Endothelial cell of umbilical vein (primary cell): ENCODE results near the gene POR. TPM values are rescaled to one million over a fixed set of nuclear protein-coding genes. Genes with fewer than 3 reads are reported as not detected.
A peak's percentile ranks its signal among the peaks of the same experiment; 100 is the strongest.

Source experiments
- BruUV-seq: library from RNA; stranded (reverse); fragments of 400-500 nt; replicated peaks from 2 replicates; lab custom pipeline; 2021; lab: Mats Ljungman, UMichigan
- CTCF ChIA-PET: fragments of 300-600, 350-600 bp; sonication (Branson Sonifier 250); formaldehyde crosslinking; loops from one replicate; lab custom pipeline; 2021; ENCODE audit warnings: antibody characterized with exemption, inconsistent platforms; lab: Charles Lee
- POLR2A ChIA-PET: fragments of 300-600, 350-600 bp; sonication (Branson Sonifier 250); formaldehyde crosslinking; loops from one replicate; lab custom pipeline; 2021; ENCODE audit warnings: antibody characterized with exemption, inconsistent platforms; lab: Charles Lee
- DNase-seq: peaks from one replicate; pipeline ENCODE4 v3.0.0-alpha.2; 2011; ENCODE audit warnings: low read depth, low spot score
- FAIRE-seq: peaks from 2 replicates; lab custom pipeline; 2011; peaks lifted over from hg19 to GRCh38; lab: Jason Lieb, UNC
- H2AFZ ChIP-seq: 2 replicates; pipeline ENCODE4 v1.6.0; 2012; ENCODE audit warnings: low read depth, low read length, control low read depth, inconsistent platforms
- H3K27ac ChIP-seq: 2 replicates; pipeline ENCODE4 v1.5.1; 2011; ENCODE audit warnings: low read depth, mild to moderate bottlenecking, control low read depth, low read length, moderate library complexity; ENCODE audit not compliant: insufficient read depth
- H3K27me3 ChIP-seq, 2 experiments: 2 replicates each; pipeline versions ENCODE4 v1.6.0 to v1.6.1; 2011; ENCODE audit warnings: low read length in 2 of 2, mixed read lengths in 1 of 2; ENCODE audit not compliant: control insufficient read depth in 2 of 2, insufficient read depth in 2 of 2
- H3K36me3 ChIP-seq, 2 experiments: 2 replicates in 1 of 2; 3 replicates in 1 of 2; pipeline ENCODE4 v1.5.1; 2011; ENCODE audit warnings: low read length in 2 of 2, mild to moderate bottlenecking in 1 of 2, moderate library complexity in 1 of 2; ENCODE audit not compliant: control insufficient read depth in 2 of 2, insufficient read depth in 2 of 2; ENCODE audit errors: extremely low read depth in 1 of 2
- H3K4me1 ChIP-seq: 3 replicates; pipeline ENCODE4 v1.5.1; 2011; ENCODE audit warnings: mild to moderate bottlenecking, low read length; ENCODE audit not compliant: control insufficient read depth, insufficient read depth; ENCODE audit errors: extremely low read depth
- H3K4me2 ChIP-seq: 2 replicates; pipeline ENCODE4 v1.6.1; 2011; ENCODE audit warnings: low read length, control low read depth, mixed read lengths; ENCODE audit not compliant: insufficient read depth
- H3K4me3 ChIP-seq, 3 experiments: fragments of 200-600 bp in 1 of 3; sonication (generic), shearing (Covaris generic) in 1 of 3; replicated peaks in 1 of 3; 2 replicates each; pipeline ENCODE4 v1.5.1; 2011 to 2016; ENCODE audit warnings: control low read depth in 3 of 3, low read length in 3 of 3, mild to moderate bottlenecking in 2 of 3, inconsistent platforms in 1 of 3, low read depth in 1 of 3, moderate library complexity in 1 of 3; ENCODE audit not compliant: insufficient read depth in 1 of 3
- H3K79me2 ChIP-seq: 2 replicates; pipeline ENCODE4 v1.6.0; 2012; ENCODE audit warnings: low read length, inconsistent platforms; ENCODE audit not compliant: control insufficient read depth, insufficient read depth
- H3K9ac ChIP-seq: replicated peaks from 2 replicates; pipeline ENCODE3; 2011; ENCODE audit warnings: low read length, control low read depth; ENCODE audit not compliant: insufficient read depth; ENCODE audit errors: extremely low read depth
- H3K9me1 ChIP-seq: replicated peaks from 3 replicates; pipeline ENCODE4 v1.6.0; 2011; ENCODE audit warnings: mild to moderate bottlenecking, low read length; ENCODE audit not compliant: control insufficient read depth, insufficient read depth; ENCODE audit errors: extremely low read depth
- H3K9me3 ChIP-seq: replicated peaks from 2 replicates; pipeline ENCODE4 v1.5.1; 2012; ENCODE audit warnings: low read length, inconsistent platforms; ENCODE audit not compliant: control insufficient read depth, insufficient read depth
- H4K20me1 ChIP-seq: replicated peaks from 2 replicates; pipeline ENCODE3; 2011; ENCODE audit warnings: mild to moderate bottlenecking, low read length; ENCODE audit not compliant: control insufficient read depth, insufficient read depth; ENCODE audit errors: extremely low read depth
- CTCF ChIP-seq, 2 donors: IDR thresholded peaks; 1 replicate in 1 of 2; 2 replicates in 1 of 2; pipeline ENCODE4 v1.5.1; 2011; ENCODE audit warnings: low read length in 2 of 2, mild to moderate bottlenecking in 2 of 2, moderate library complexity in 2 of 2, control low read depth in 1 of 2, inconsistent platforms in 1 of 2, low read depth in 1 of 2; ENCODE audit not compliant: insufficient read depth in 1 of 2; ENCODE audit errors: extremely low read depth in 1 of 2
- EZH2 ChIP-seq: IDR thresholded peaks from 2 replicates; pipeline ENCODE4 v1.6.1; 2012; ENCODE audit warnings: borderline replicate concordance, low read depth, mild to moderate bottlenecking, moderate library complexity, low read length, inconsistent platforms; ENCODE audit not compliant: severe bottlenecking
- FOS ChIP-seq: IDR thresholded peaks from 2 replicates; pipeline ENCODE4 v1.6.1; 2011; ENCODE audit warnings: mild to moderate bottlenecking, low read length, moderate library complexity, borderline replicate concordance; ENCODE audit not compliant: insufficient read depth
- GATA2 ChIP-seq: IDR thresholded peaks from 2 replicates; pipeline ENCODE4 v1.7.0; 2011; ENCODE audit warnings: low read depth, mild to moderate bottlenecking, moderate library complexity, mixed read lengths, low read length; ENCODE audit not compliant: insufficient read length, insufficient read depth
- MAX ChIP-seq: IDR thresholded peaks from 2 replicates; pipeline ENCODE4 v1.6.1; 2011; ENCODE audit not compliant: insufficient read depth, insufficient read length
- MYC ChIP-seq: IDR thresholded peaks from one replicate; pipeline ENCODE4 v1.6.1; 2011; ENCODE audit warnings: mild to moderate bottlenecking, low read depth, low read length
- POLR2A ChIP-seq: IDR thresholded peaks from 2 replicates; pipeline ENCODE4 v1.6.1; 2012; ENCODE audit warnings: low read depth, mild to moderate bottlenecking, control low read depth, low read length
- POLR2AphosphoS5 ChIP-seq: IDR thresholded peaks from 2 replicates; pipeline ENCODE4 v1.6.1; 2012; ENCODE audit warnings: low read depth, mild to moderate bottlenecking, control low read depth, low read length, moderate library complexity; ENCODE audit not compliant: insufficient read depth
- dilution Hi-C: fragments of 300-500 bp; cut with MboI; formaldehyde crosslinking; loops from one replicate; pipeline ENCODE4 v1.15.0; 2019; ENCODE audit warnings: low sequenced_read_pairs; ENCODE audit not compliant: extremely low pct_ligation_motif_present
- intact Hi-C: fragments of 100-400 bp; cut with micrococcal nuclease; formaldehyde crosslinking; loops from one replicate; pipeline ENCODE4 v1.10.0; 2022
- polyA plus RNA-seq, 4 experiments: library from polyadenylated mRNA; depleted of rRNA in 3 of 4; stranded (reverse) in 3 of 4; unstranded in 1 of 4; fragments of >200 nt; gene quantifications; 2 replicates each; pipeline versions ENCODE4 v1.2.1 to v1.2.3, GENCODE V29; 2011 to 2012; ENCODE audit warnings: missing spikeins in 1 of 4
- total RNA-seq: library from RNA; stranded (reverse); gene quantifications from 2 replicates; pipeline ENCODE4 v1.2.3, GENCODE V29; 2021

Gene POR
- total and polyA plus RNA-seq, 2 donors (not counting 3 experiments of a cell fraction or from before 2014, with no cell fraction given), result 59.5 to 73.6 TPM

DNA sequence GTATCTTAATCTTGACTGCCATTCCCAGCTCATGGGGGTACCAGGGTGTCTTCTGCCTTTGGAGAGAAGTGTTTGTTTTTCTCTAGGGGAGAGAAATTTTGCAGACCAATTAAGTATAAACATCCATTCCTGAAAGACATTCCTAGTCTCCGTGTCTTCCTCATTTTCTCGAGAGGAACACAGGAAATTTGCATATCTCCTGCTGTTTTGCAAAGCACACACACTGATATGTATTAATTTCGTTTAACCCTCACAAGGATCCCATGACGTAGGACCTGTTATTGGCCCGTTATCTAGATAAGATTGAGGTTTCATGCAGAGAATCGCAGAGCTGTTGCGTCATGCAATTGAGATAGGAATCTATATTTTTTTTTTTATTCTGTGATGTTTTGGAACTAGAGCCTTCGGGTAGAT lies 35.2 kb upstream of the POR start:
- ChIA-PET POLR2A (no interaction called here), CTCF (interaction anchor here (0.6 to 1.8 kb wide), 2 partner anchors 43 to 140 kb away, joined by 3 to 8 read pairs; no protein-coding TSS in a partner anchor)
- H3K36me3 ChIP-seq, result peaks cover 4 to 25% of the 10 kb centered on the region in 2 experiments
- FAIRE-seq, result no peak
- H3K9ac ChIP-seq, result peak overlapping the region; percentile 71
- TSS peak; percentile 53 for BruUV-seq
- DNase-seq, result peak; percentile 37
- intact Hi-C loops (loop anchor here (1.0 kb wide), 2 partner anchors 36 to 115 kb away; partner anchors contain the start of genes POR and TMEM120A), dilution Hi-C loops (no loop called here)
- H3K27ac ChIP-seq, result no peak overlapping the region
- no peaks in the 10 kb centered on the region for H3K9me1 ChIP-seq
- peak overlapping the region; percentile 66 for H3K4me2 ChIP-seq
- H3K27me3 ChIP-seq, result no peaks in the 10 kb centered on the region
- TF ChIP-seq POLR2AphosphoS5, result no peak
- TF ChIP-seq POLR2A, result no peak
- no peak for TF ChIP-seq FOS
- peak; percentile 68 for TF ChIP-seq GATA2
- no peak for TF ChIP-seq MYC
- TF ChIP-seq MAX, result no peak
- no peak for TF ChIP-seq EZH2
- no peak overlapping the region for H2AFZ ChIP-seq
- H3K4me1 ChIP-seq, result peaks cover 11% of the 10 kb centered on the region
- H3K4me3 ChIP-seq, result peak overlapping the region; percentile 26 to 100 (median 72)
- peaks cover 12% of the 10 kb centered on the region for H3K79me2 ChIP-seq
- H4K20me1 ChIP-seq, result no peaks in the 10 kb centered on the region
- no peaks in the 10 kb centered on the region for H3K9me3 ChIP-seq

GRCh38 chr7:75880242-75880641 lies 34.7 kb upstream of the POR start:
- DNase-seq, result no peak
- TF ChIP-seq MAX (no peak), GATA2 (no peak), CTCF (IDR thresholded peaks at IDR 0.05; ENCODE audit: extremely low read depth in 1 of 2, insufficient read depth in 1 of 2, low read depth in 1 of 2, low read length in 2 of 2) (no peak), FOS (no peak)
- peak overlapping the region; percentile 66 for H3K4me2 ChIP-seq
- H3K27me3 ChIP-seq, result no peaks in the 10 kb centered on the region
- H3K4me3 ChIP-seq, result no peak overlapping the region
- H2AFZ ChIP-seq, result no peak overlapping the region
- dilution Hi-C loops (no loop called here), intact Hi-C loops (no loop called here)
- H3K9me1 ChIP-seq, result no peaks in the 10 kb centered on the region
- ChIA-PET CTCF (interaction anchor here (0.6 to 1.8 kb wide), 2 partner anchors 42 to 140 kb away, joined by 3 to 8 read pairs; no protein-coding TSS in a partner anchor), POLR2A (no interaction called here)
- no peaks in the 10 kb centered on the region for H3K9me3 ChIP-seq
- BruUV-seq, result no TSS peak
- peaks cover 12% of the 10 kb centered on the region for H3K79me2 ChIP-seq
- H3K27ac ChIP-seq, result no peak overlapping the region
- H3K4me1 ChIP-seq, result peaks cover 11% of the 10 kb centered on the region
- H3K9ac ChIP-seq, result no peak overlapping the region
- H4K20me1 ChIP-seq, result no peaks in the 10 kb centered on the region
- FAIRE-seq, result no peak
- peaks cover 4 to 30% of the 10 kb centered on the region in 2 experiments for H3K36me3 ChIP-seq
